NOMO-1 treated with dmso at 0.1 percent for 144 hours (cell line): ENCODE measurements around the gene CALCR.
A peak's percentile ranks its signal among the peaks of the same experiment; 100 is the strongest.
"Not testable (repeated sequence)": the region's sequence is repeated elsewhere in the genome, so short reads cannot be mapped to it uniquely, and the experiment has no call there.

ENCODE experiments used
- DNase-seq: peaks from one replicate; lab custom pipeline; 2025; ENCODE audit not compliant: unreplicated experiment; lab: John Stamatoyannopoulos, UW

CALCR gene

DNA sequence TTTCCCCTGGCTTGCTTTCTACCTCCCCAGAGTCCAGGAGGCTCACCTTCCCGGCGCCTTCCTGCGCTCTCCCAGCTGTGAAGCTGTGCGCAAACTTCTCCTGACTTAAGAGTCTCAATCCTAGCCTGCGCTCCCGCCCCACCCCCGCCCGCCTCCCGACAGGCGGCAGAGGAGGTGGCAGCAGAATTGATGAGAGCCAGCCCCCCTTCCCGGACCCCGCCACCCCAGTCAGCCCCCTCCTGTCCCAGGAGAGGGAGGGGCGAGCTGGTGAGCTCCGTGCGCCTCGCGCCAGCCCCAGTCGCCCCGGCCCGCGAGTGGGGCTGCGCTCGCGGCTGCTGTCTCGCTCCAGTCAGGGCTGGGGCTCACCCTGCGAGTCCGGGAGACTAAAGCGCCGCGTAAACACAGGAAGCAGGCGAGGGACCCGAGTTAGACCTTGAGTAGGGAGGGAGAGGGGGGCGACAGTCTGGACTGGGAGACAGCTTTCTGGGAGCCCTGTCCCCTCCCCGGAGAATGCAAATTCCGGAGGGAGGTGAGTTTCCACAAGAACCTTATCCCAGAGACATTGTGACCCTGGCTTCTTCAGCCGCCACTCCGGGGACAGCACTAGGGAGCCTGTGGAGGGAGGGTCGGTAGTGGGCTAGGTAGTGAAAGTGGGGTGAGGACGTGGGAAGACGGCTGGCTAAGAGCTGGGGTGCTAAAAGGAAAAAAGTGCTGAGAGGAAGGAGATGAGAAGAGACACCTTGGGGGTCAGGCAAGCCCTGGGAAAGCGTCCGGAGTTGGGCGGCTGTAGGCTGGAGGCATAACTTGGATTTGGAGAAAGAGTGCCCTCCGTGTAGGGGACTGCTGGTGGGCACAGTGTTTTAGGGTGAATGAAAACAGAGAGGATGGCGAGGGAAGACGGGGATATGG is at the start of gene CALCR:
TSS of gene CALCR (minus strand) at position 79 of the 909 bp plus-strand sequence. CDS start 87,743 bp downstream, outside the sequence.
- no peak for DNase-seq

DNA sequence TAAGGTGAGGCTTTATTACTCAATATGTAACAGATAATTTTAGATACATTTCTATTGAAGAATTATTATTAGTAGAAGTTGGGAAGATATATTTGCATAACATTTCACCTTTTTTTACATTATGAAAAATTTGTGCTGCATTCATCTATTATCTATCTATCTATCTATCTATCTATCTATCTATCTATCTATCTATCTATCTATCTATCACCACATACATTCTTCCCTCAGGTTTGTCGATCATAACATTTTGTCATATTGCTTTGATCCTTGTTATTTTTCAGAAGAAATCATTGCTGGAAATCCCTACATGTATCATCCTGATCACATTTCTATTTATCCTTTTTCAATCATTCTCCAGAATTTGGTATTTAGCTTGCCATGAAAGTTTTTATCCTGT is 49.3 kb upstream of the CALCR start:
- DNase-seq = no peak

DNA sequence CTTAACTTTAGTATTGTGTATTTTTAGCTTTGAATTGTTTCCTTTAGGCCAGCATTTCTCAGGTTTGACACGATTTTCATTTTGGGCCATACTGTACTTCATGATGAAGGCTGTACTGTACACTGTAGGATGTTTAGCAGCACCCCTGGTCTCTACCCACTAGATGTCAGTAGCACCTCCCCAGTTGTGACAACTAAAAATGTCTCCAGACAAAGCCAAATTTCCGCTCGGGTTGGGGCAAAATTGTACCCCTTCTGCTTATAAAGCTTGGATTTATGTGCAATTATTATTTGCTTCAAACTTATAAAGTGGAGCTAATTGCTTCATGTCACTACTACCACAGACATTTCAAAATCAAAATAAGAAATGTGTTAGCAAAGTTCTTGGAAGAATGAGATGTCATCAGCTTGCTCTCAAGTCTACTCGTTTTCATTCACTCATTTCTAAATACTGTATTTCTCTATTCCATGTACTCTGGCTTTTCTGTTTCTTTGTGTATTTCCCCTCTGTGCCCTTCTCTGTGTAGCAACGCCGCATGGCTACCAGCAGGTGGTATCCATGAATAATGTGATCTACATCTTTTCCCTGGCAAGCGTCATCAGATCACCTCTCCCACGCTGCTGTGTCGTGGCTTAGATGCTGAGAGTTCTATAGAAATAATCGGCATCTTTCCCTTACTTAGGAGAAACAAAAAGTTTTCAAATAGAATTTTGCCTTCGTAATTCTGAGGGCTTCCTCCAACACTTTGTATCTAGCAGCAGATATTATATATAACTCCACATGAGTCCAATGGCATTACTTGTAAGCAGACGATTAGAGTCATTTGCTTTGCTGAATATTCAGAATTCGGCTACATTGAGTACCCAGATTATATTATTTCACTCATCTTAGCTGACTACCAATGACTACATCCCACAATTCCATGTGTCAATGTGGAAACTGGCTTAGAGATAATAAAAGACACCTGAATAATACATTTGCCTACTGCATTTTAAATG is 47.8 kb upstream of the CALCR start:
- DNase-seq = no peak

DNA sequence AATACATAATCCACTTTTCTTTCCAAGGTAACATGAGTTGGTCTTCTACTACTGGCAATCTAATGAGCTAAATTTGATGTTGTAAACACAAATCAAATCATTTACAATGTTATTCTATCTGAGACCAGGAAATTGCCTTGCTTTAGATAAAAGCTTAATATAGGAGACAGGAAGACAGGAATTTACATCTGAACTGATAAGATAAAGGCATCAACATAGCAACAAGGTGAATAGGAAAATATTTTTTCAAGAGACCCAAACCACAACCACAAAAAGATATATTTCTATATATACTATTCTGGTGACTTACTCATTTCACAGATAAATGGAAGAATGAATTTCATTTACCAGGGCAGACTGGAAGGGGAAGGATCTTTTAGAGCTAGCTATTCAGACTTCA is 46.3 kb upstream of the CALCR start:
- no peak for DNase-seq

DNA sequence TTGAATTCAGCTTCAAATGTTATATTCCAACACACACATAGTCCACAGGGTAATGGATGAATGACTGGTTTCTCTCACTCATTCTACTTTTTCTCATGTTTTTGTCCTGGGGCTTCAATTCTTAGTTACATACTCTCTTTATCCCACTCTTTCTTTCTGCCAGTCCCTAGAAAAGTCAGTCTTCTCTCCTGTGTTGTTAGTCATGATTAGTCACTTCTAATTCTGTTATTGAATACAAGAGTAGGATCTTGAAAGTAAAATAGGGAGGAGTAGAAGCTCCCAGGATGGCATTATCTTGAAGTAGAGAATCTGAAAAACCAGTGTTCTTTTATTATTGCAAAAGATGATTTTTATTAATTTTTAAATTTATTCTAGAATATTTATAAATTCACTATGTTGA is 45.5 kb upstream of the CALCR start:
- no peak for DNase-seq

DNA sequence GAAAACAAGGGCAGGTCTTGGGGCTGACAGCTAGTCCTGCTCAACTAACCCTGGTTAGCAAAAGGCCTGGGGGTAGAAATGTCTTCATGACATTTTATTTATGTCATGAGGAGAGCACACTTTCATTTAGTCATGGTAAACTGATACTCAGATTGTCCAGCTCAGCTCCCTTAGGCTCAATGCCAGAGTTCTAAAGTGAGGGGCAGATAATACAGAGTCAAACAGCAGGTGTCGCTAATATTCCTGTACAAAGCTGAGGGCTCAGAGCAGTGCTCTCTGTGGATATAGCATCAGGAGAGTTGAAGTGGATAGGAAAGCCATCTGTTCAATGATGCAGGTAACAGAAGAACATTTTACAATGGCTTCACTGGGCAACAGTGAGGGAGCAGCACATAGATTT is 26.8 kb upstream of the CALCR start:
- no peak for DNase-seq

DNA sequence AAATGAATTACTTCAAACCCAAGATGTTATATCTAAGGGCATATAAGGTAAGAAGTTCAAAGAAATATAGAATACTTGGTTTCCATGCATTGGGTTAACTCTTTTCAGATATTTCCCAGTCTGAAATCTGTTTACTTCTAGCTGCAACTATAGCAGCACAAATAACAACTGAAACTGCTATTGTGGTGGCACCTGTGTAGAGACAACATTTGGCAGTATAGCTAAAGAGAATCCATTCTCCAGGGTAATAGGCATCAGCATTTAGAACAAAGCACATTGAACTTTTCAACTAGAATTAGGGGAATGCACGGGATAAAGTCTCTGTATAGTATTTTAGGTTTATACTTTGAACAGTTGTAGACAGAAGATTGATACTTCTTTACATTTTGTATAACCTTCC is 19.7 kb upstream of the CALCR start:
- DNase-seq = no peak

DNA sequence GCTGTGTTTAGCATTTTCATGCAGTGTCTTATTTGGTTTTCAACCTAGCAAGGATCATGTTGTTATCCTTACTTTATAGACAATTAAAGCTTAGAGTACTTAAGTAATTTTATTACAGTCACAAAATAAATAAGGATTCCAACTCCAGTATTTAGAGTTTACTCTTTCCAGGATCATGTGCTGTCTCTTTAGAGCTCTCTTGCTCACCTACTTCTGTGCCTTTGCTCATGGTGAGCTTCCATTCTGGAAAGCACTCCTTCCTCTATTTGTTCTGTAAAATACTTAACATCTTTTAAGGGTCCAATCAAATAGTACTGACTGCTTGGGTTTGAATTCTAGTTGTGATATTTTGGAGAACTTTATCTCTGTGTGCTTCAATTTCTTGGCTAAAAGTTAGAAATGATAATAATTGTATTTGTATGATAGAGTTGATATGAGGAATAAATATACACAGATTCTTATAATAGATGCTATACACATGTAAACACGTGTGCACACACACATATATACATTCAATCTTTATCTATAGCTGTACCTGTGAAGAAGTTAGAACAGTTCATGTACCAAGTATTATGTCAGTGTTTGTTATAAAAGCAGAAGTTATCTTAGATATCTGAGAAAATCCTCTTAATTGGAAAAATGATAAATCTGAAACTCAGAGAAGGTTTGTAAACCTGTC is 18.2 kb upstream of the CALCR start:
- DNase-seq = no peak

DNA sequence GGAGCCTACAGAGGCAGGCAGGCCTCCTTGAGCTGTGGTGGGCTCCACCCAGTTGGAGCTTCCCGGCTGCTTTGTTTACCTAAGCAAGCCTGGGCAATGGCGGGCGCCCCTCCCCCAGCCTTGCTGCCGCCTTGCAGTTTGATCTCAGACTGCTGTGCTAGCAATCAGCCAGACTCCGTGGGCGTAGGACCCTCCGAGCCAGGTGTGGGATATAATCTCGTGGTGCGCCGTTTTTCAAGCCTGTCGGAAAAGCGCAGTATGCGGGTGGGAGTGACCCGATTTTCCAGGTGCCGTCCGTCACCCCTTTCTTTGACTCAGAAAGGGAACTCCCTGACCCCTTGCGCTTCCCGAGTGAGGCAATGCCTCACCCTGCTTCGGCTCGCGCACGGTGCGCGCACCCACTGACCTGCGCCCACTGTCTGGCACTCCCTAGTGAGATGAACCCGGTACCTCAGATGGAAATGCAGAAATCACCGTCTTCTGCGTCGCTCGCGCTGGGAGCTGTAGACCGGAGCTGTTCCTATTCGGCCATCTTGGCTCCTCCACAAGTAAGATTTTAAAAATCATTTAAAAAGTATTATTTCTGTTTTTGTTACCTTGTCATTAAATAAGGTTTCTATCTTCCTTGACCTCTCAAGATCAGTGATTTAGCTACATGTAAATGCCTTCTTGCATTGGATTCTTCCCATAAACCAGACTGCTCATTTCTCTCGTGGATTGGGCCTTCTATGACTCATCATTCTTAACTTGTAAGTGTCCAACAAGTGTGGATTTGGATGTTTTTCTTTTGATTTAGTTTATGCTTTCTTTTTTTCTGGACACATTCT is 16.9 kb upstream of the CALCR start:
- not testable (repeated sequence) for DNase-seq

DNA sequence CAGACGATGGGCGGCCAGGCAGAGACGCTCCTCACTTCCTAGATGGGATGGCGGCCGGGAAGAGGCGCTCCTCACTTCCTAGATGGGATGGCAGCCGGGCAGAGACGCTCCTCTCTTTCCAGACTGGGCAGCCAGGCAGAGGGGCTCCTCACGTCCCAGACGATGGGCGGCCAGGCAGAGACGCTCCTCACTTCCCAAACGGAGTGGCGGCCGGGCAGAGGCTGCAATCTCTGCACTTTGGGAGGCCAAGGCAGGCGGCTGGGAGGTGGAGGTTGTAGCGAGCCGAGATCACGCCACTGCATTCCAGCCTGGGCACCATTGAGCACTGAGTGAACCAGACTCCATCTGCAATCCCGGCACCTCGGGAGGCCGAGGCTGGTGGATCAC is 11.9 kb upstream of the CALCR start:
- DNase-seq = not testable (repeated sequence)

DNA sequence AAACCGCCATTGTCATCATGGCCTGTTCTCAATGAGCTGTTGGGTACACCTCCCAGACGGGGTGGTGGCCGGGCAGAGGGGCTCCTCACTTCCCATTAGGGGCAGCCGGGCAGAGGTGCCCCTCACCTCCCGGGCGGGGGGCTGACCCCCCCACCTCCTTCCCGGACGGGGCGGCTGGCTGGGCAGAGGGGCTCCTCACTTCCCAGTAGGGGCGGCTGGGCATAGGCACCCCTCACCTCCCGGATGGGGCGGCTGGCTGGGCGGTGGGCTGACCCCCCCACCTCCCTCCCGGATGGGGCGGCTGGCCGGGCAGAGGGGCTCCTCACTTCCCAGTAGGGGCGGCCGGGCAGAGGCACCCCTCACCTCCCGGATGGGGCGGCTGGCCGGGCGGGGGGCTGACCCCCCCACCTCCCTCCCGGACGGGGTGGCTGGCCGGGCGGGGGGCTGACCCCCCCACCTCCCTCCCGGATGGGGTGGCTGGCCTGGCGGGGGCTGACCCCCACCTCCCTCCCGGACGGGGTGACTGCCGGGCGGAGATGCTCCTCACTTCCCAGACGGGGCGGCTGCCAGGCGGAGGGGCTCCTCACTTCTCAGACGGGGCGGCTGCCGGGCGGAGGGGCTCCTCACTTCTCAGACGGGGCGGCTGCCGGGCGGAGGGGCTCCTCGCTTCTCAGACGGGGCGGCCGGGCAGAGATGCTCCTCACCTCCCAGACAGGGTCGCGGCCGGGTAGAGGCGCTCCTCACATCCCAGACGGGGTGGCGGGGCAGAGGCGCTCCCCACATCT is 11.4 kb upstream of the CALCR start:
- not testable (repeated sequence) for DNase-seq

DNA sequence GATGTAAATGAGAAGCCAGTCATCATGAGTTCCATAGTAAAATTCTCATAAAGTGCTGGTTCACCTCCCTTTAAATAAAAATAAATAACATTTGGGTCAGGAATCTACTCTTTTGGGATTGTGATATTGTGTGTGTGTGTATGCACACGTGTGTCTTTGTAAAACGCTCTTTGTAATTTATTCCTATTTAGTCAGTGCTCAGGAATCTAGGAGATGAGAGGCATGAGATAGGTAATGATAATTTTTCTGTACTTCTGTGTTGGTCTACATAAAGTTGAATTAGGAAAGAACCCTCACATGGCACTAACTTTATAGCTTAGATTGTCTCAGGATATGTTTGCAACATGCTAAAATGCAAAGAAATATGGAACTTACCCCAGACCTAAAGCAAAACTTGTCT is 4.9 kb upstream of the CALCR start:
- DNase-seq = no peak

DNA sequence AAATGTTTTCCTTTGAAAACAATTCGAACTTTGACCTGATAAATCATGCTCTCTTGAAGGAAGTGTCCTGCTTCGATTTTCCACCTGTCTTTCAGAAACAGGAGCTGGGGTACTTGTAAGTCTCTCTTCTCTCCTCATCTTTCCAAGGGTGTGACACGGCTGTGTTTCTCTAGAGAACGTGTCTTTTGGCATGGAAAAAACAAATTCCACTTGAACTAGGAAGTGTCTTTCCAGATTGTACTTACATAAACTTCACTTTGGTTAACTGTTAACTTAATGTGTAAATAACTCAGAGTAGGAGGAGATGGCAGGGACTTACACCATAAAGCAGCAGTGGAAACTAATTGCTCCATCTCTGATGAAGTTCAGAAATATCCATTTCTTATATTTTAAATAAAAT is 4.2 kb upstream of the CALCR start:
- no peak for DNase-seq

DNA sequence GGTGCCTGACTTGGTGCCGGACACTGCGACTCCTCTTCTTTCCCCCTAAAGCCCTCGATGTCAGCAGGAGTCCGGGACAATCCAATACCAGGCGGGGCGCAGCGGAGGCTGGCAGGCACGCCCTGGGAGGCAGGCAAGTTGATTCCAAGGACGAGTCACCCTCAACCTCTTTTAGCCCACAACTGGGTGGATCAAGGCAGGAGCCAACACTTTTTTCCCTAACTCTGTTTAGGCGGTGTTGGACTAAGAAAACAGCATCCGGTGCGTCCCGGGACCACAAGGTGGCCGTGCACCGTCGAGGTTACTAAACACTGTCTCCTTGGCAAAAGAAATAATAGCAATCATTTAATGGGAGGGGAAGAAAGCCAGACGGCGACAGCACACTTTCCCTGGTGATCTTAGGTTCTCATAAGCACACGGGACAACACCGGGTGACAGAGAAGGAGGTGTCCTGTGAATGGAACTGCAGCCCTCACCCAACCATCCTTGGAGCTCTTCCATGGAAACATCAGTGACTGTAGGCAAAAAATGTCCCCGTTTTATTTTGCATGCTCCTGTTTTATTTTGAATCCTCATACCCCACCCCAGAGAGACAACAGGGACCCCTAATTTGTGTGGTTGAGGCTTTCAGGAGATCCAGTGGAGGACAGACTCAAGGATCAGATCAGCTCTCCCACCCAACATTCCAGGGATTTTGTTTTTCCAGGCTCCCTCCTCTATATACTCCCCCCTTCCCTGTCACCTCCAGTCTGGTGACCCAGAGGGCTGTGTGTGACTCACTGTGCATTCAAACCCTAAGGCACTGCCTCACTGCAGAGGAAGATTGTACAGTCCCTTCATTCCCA is 1.3 kb upstream of the CALCR start:
- no peak for DNase-seq

DNA sequence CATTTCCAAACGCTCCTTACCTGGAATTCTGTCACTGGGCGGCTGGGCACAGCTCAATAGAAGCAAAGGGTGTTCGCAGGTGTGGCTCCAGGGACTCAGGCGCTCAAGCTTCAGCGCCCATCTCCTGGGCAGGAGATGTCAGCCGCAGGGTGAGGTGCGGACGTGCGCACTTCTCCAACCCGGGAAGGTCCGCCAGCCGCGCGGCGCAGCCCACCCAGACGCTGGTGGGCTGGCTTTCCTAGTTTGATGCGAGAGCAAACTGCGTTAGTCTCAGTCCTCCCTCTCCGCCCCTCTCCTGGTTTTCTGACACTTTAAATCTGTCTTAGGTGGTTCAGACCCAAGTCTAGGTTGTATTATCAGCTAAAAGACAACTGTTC is 267 bp downstream of the CALCR start:
- no peak for DNase-seq

DNA sequence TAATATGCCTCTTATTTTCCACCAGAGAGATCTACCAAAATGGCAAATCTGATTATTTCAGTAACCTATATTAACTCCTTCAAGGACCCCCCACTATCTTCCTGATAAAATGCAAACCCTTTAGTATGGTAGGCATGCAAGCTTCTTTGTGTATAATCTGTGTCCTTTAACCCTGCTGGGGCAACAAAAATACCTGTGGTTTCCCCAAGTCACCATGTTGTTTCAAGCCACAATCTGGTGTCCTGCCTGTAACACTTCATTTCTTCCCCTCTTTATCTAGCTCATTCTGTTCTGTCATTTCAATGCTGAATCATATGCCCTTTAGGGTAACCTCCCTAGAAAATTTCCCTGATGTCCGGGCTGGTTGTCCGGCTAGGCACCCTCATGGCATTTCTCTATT is 5.3 kb downstream of the CALCR start:
- DNase-seq = no peak

DNA sequence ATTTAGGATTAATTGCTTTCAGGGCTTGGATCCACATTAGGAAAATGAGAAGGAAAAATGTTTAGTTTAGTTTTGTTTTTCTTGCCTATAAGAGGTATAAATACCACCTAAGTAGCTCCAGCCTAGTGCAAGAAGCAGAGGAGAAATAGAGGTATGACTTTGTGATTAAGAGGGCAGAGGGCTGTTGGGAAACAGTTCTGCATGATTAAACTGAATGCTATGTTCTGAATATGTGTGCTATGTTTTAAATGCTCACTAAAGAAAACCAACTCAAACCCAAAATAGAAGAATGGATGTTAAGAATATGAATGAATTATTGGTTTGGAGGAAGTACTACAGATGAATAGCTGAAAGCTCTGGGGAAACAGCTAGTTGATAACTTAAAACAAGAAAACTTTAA is 7.6 kb downstream of the CALCR start:
- no peak for DNase-seq

DNA sequence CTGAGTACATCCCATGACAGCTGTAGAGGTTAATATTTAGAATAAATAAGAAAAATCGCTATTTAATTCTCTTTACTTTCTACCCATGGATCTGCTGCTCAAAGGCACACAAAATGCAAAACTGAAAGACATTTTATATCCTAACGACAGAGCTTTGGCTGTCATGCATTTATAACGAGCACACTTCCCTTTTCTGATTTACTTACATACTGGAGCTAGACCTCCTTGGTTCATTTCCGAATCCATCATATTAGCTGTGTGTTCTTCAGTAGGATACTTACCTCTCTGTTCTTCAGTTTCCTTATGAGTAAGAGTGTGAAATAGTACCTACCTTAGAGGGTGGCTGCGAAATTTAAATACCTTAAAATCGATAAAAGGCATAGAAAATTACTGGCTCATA is 10.9 kb downstream of the CALCR start:
- DNase-seq = peak; percentile 48

DNA sequence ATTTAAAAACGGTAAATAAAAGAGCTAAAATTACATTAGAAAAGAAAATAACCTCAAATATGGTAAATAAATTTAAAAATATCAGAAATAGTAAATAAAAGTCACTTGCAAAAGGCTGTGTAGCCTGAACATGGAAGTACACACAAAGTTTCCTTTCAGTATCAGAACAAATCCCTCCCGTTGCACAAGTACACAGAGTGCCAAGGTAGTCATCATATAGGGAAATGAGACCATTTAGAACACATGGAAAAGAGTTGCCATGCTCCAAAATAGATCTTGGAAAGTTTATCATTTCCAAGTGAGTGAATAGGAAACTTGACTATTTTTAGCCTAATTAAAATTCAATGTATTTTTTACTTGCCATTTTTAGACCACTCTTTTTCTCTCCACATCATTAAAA is 11.6 kb downstream of the CALCR start:
- DNase-seq = no peak
